GM20000 (cell line): ENCODE measurements around the gene NTNG2.

Experiments used
- DNase-seq: peaks from one replicate; pipeline ENCODE4 v3.0.0; 2012; ENCODE audit warnings: low spot score
- CTCF ChIP-seq: IDR thresholded peaks from 2 replicates; pipeline ENCODE4 v1.5.1; 2012; ENCODE audit warnings: mild to moderate bottlenecking, control low read depth; ENCODE audit errors: extremely low read depth, missing control alignments

Gene NTNG2

GRCh38 chr9:132237481-132237880, 75.6 kb downstream of the NTNG2 start:
- TF ChIP-seq CTCF: no peak
- no peak for DNase-seq

- no peak for DNase-seq
- no peak for TF ChIP-seq CTCF
Observed at GRCh38 chr9:132238026-132238972, 76.4 kb downstream of the NTNG2 start.

- TF ChIP-seq CTCF: no peak
Observed at GRCh38 chr9:132238992-132239391, 77.1 kb downstream of the NTNG2 start.

GRCh38 chr9:132239518-132239917, 77.7 kb downstream of the NTNG2 start:
- no peak for TF ChIP-seq CTCF
- no peak for DNase-seq

More at GRCh38 chr9:132238992-132239391, 77.1 kb downstream of the NTNG2 start:
- DNase-seq: no peak

GRCh38 chr9:132239999-132240840, 78.4 kb downstream of the NTNG2 start:
- DNase-seq: no peak

GRCh38 chr9:132240841-132241482, 79.1 kb downstream of the NTNG2 start:
- no peak for TF ChIP-seq CTCF

More at GRCh38 chr9:132239999-132240840, 78.4 kb downstream of the NTNG2 start:
- no peak for TF ChIP-seq CTCF

More at GRCh38 chr9:132240841-132241482, 79.1 kb downstream of the NTNG2 start:
- DNase-seq: peak; percentile 99
